Adipocyte (in vitro differentiated cells): ENCODE data around the gene KCP.

Experiments used
- DNase-seq: peaks from one replicate; pipeline ENCODE4 v3.0.0-alpha.2; 2015; ENCODE audit warnings: low read depth
- H3K27me3 ChIP-seq: replicated peaks from 2 replicates; pipeline ENCODE4 v1.7.0; 2013; ENCODE audit warnings: mild to moderate bottlenecking, low read length, moderate library complexity; ENCODE audit not compliant: control insufficient read depth, insufficient read depth
- H3K36me3 ChIP-seq: 2 replicates; pipeline ENCODE4 v1.7.0; 2013; ENCODE audit warnings: low read length, mild to moderate bottlenecking, moderate library complexity; ENCODE audit not compliant: control insufficient read depth, insufficient read depth, severe bottlenecking
- H3K4me1 ChIP-seq: 2 replicates; pipeline ENCODE4 v1.7.0; 2013; ENCODE audit warnings: mild to moderate bottlenecking, low read length, moderate library complexity; ENCODE audit not compliant: control insufficient read depth, insufficient read depth
- H3K4me3 ChIP-seq: 2 replicates; pipeline ENCODE4 v1.7.0; 2013; ENCODE audit warnings: mild to moderate bottlenecking, low read length, moderate library complexity
- H3K9ac ChIP-seq: 2 replicates; pipeline ENCODE4 v1.7.0; 2013; ENCODE audit warnings: mild to moderate bottlenecking, low read length, moderate library complexity
- H3K9me3 ChIP-seq: 2 replicates; pipeline ENCODE4 v1.7.0; 2013; ENCODE audit warnings: mild to moderate bottlenecking, low read length, moderate library complexity; ENCODE audit not compliant: control insufficient read depth

KCP gene

GRCh38 chr7:128887169-128888038 lies 23.1 kb downstream of the KCP start:
- Histone ChIP-seq H3K9ac (no peak overlapping the region), H3K4me1 (no peaks in the 10 kb centered on the region), H3K4me3 (no peak overlapping the region)

GRCh38 chr7:128886391-128887168 lies 23.9 kb downstream of the KCP start:
- no peaks in the 10 kb centered on the region for H3K4me1 ChIP-seq
- H3K36me3 ChIP-seq, result no peaks in the 10 kb centered on the region
- DNase-seq, result no peak
- no peaks in the 10 kb centered on the region for H3K9me3 ChIP-seq
- peaks cover 22% of the 10 kb centered on the region for H3K27me3 ChIP-seq
- H3K4me3 ChIP-seq, result no peak overlapping the region
- no peak overlapping the region for H3K9ac ChIP-seq

More at GRCh38 chr7:128887169-128888038, 23.1 kb downstream of the KCP start:
- Histone ChIP-seq H3K36me3 (no peaks in the 10 kb centered on the region), H3K27me3 (peaks cover 24% of the 10 kb centered on the region), H3K9me3 (no peaks in the 10 kb centered on the region)
- no peak for DNase-seq

- Histone ChIP-seq H3K9me3 (no peaks in the 10 kb centered on the region), H3K27me3 (peaks cover 27% of the 10 kb centered on the region), H3K4me3 (no peak overlapping the region), H3K9ac (no peak overlapping the region), H3K4me1 (no peaks in the 10 kb centered on the region), H3K36me3 (no peaks in the 10 kb centered on the region)
- DNase-seq, result no peak
Observed at GRCh38 chr7:128885370-128886187, 24.9 kb downstream of the KCP start.

GRCh38 chr7:128884561-128885369 lies 25.7 kb downstream of the KCP start:
- H3K36me3 ChIP-seq, result no peaks in the 10 kb centered on the region

GRCh38 chr7:128883622-128884448 lies 26.7 kb downstream of the KCP start:
- Histone ChIP-seq H3K9me3 (no peaks in the 10 kb centered on the region), H3K4me1 (no peaks in the 10 kb centered on the region), H3K4me3 (no peak overlapping the region), H3K27me3 (peaks cover 30% of the 10 kb centered on the region), H3K36me3 (no peaks in the 10 kb centered on the region), H3K9ac (peak overlapping the region; percentile 37)
- peak; percentile 92 for DNase-seq

More at GRCh38 chr7:128884561-128885369, 25.7 kb downstream of the KCP start:
- Histone ChIP-seq H3K4me1 (no peaks in the 10 kb centered on the region), H3K9me3 (no peaks in the 10 kb centered on the region), H3K9ac (no peak overlapping the region), H3K27me3 (peaks cover 29% of the 10 kb centered on the region), H3K4me3 (no peak overlapping the region)
- no peak for DNase-seq

- peaks cover 25% of the 10 kb centered on the region for H3K27me3 ChIP-seq
- H3K9me3 ChIP-seq, result no peaks in the 10 kb centered on the region
- H3K36me3 ChIP-seq, result no peaks in the 10 kb centered on the region
- H3K4me1 ChIP-seq, result no peaks in the 10 kb centered on the region
- H3K4me3 ChIP-seq, result no peak overlapping the region
- DNase-seq, result no peak
- no peak overlapping the region for H3K9ac ChIP-seq
Observed at GRCh38 chr7:128882134-128882533, 28.4 kb downstream of the KCP start.

GRCh38 chr7:128881458-128882125 lies 28.9 kb downstream of the KCP start:
- Histone ChIP-seq H3K4me3 (no peak overlapping the region), H3K27me3 (peaks cover 25% of the 10 kb centered on the region), H3K9ac (no peak overlapping the region), H3K4me1 (no peaks in the 10 kb centered on the region), H3K36me3 (no peaks in the 10 kb centered on the region), H3K9me3 (no peaks in the 10 kb centered on the region)
- DNase-seq, result no peak

GRCh38 chr7:128880791-128881457 lies 29.6 kb downstream of the KCP start:
- no peaks in the 10 kb centered on the region for H3K36me3 ChIP-seq
- no peak for DNase-seq
- no peak overlapping the region for H3K4me3 ChIP-seq
- no peak overlapping the region for H3K9ac ChIP-seq
- no peaks in the 10 kb centered on the region for H3K9me3 ChIP-seq
- no peaks in the 10 kb centered on the region for H3K4me1 ChIP-seq
- H3K27me3 ChIP-seq, result peaks cover 23% of the 10 kb centered on the region

GRCh38 chr7:128879939-128880746 lies 30.4 kb downstream of the KCP start:
- DNase-seq, result peak; percentile 82
- Histone ChIP-seq H3K9ac (no peak overlapping the region), H3K36me3 (no peaks in the 10 kb centered on the region), H3K4me1 (no peaks in the 10 kb centered on the region), H3K9me3 (no peaks in the 10 kb centered on the region), H3K27me3 (peaks cover 16% of the 10 kb centered on the region), H3K4me3 (no peak overlapping the region)
